Upper lobe of left lung (tissue), 6 donors: ENCODE results near the gene TNFRSF14. TPM values are rescaled to one million over a fixed set of nuclear protein-coding genes. Genes with fewer than 3 reads are reported as not detected.

ENCODE experiments used
- ATAC-seq, 2 donors: fragments of 200-7000 bp; cut with Tn5 transposase; one replicate each; pipeline ENCODE4 v1.9.1; 2022; ENCODE audit warnings: mild to moderate bottlenecking in 2 of 2, moderate library complexity in 2 of 2; ENCODE audit not compliant: low FRiP score in 2 of 2
- DNase-seq, 2 donors: peaks; one replicate each; pipeline ENCODE4 v3.0.0-alpha.2; 2019 to 2020
- H3K27ac ChIP-seq, 4 donors: fragments of 200-600 bp; sonication (generic); one replicate each; pipeline ENCODE4 v1.5.1; 2016 to 2019
- H3K27me3 ChIP-seq, 4 donors: fragments of 200-600 bp; sonication (generic); one replicate each; pipeline ENCODE4 v1.5.1; 2017 to 2019
- H3K36me3 ChIP-seq, 4 donors: fragments of 200-600 bp; sonication (generic); one replicate each; pipeline ENCODE4 v1.5.1; 2016 to 2019
- H3K4me1 ChIP-seq, 4 donors: fragments of 200-600 bp; sonication (generic); one replicate each; pipeline ENCODE4 v1.5.1; 2018 to 2019
- H3K4me3 ChIP-seq, 4 donors: fragments of 200-600 bp; sonication (generic); one replicate each; pipeline ENCODE4 v1.5.1; 2017 to 2019; ENCODE audit warnings: mild to moderate bottlenecking in 2 of 4, moderate library complexity in 1 of 4
- H3K9me3 ChIP-seq, 4 donors: fragments of 200-600 bp; sonication (generic); one replicate each; pipeline ENCODE4 v1.5.1; 2018 to 2019
- EP300 ChIP-seq, 4 donors: sonication (generic); formaldehyde crosslinking; IDR thresholded peaks; one replicate each; pipeline ENCODE4 v1.5.1; 2017; ENCODE audit warnings: antibody characterized with exemption in 4 of 4, control low read depth in 2 of 4
- POLR2A ChIP-seq, 4 donors: fragments of 450-650 bp; IDR thresholded peaks; one replicate each; pipeline ENCODE4 v1.5.1; 2016 to 2017; ENCODE audit warnings: antibody characterized with exemption in 4 of 4, mild to moderate bottlenecking in 2 of 4
- POLR2AphosphoS5 ChIP-seq, 2 donors: sonication (generic); formaldehyde crosslinking; IDR thresholded peaks; one replicate each; pipeline ENCODE4 v1.5.1; 2017; ENCODE audit warnings: antibody characterized with exemption in 2 of 2
- WGBS, 2 donors: methylation state at CpG; one replicate each; pipeline ENCODE4 v1.1.5; 2017 to 2018; 5-methylcytosine and 5-hydroxymethylcytosine counted together
- total RNA-seq, 6 donors: library from RNA; depleted of rRNA in 4 of 6; stranded (reverse); fragments of >200 nt in 4 of 6; gene quantifications; one replicate each; pipeline versions ENCODE4 v1.1.0 to v1.2.1, GENCODE V29; 2016 to 2021
- TF ChIP-seq, protein P1 (sequence below), 6 experiments: fragments of 450-650 bp in 4 of 6; fragments of 200-600 bp in 2 of 6; sonication (generic) in 2 of 6; IDR thresholded peaks; one replicate each; pipeline ENCODE4 v1.5.1; 2016 to 2019; ENCODE audit warnings: antibody characterized with exemption in 6 of 6
- donor health status: DM: no; HTN: no; CAD: no; lungs with moderate emphysema.
- donor health status: DM: no; HTN: yes; CAD: no; lungs with severe emphysema.

The TNFRSF14 gene
- total RNA-seq, 6 donors from 2014 or later, result 61.1 to 641 (median 147) TPM

DNA sequence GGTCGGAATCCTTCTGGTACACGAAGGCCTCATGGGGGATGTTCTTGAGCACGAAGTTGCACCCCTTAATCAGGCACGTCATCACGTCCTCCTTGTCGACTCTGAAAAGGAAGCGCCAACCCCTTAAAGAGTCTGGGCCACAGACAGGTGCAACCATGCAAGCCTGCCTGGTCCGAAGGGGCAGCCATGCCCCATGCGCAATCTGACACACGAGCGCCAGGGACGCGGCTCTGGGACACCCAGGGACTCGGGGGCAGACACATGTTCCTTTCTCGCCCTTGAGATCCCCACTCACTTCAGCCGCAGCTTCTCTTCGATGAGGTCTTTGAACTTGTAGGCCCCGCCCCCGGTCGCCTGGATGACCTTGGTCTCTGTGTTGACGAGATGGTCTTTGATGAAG, 35.4 kb upstream of the TNFRSF14 start:
- ATAC-seq, result no peak
- Histone ChIP-seq H3K4me1 (peaks cover 26 to 30% (median 29%) of the 10 kb centered on the region in 4 donors), H3K4me3 (no peak overlapping the region), H3K27me3 (no peaks in the 10 kb centered on the region), H3K9me3 (no peaks in the 10 kb centered on the region), H3K36me3 (peaks cover 42 to 60% (median 58%) of the 10 kb centered on the region in 4 donors), H3K27ac (no peak overlapping the region)
- DNase-seq, result peak in 1 of 2 donors; percentile 59
- TF ChIP-seq POLR2A (IDR thresholded peaks at IDR 0.05) (no peak), EP300 (IDR thresholded peaks at IDR 0.05) (no peak), POLR2AphosphoS5 (IDR thresholded peaks at IDR 0.05) (no peak)
- TF ChIP-seq, protein P1, sequence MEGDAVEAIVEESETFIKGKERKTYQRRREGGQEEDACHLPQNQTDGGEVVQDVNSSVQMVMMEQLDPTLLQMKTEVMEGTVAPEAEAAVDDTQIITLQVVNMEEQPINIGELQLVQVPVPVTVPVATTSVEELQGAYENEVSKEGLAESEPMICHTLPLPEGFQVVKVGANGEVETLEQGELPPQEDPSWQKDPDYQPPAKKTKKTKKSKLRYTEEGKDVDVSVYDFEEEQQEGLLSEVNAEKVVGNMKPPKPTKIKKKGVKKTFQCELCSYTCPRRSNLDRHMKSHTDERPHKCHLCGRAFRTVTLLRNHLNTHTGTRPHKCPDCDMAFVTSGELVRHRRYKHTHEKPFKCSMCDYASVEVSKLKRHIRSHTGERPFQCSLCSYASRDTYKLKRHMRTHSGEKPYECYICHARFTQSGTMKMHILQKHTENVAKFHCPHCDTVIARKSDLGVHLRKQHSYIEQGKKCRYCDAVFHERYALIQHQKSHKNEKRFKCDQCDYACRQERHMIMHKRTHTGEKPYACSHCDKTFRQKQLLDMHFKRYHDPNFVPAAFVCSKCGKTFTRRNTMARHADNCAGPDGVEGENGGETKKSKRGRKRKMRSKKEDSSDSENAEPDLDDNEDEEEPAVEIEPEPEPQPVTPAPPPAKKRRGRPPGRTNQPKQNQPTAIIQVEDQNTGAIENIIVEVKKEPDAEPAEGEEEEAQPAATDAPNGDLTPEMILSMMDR (IDR thresholded peaks at IDR 0.05), result no peak
- 93 to 98% methylated on average over 11 to 21 of the region's 21 CpGs for WGBS, 2 donors

DNA sequence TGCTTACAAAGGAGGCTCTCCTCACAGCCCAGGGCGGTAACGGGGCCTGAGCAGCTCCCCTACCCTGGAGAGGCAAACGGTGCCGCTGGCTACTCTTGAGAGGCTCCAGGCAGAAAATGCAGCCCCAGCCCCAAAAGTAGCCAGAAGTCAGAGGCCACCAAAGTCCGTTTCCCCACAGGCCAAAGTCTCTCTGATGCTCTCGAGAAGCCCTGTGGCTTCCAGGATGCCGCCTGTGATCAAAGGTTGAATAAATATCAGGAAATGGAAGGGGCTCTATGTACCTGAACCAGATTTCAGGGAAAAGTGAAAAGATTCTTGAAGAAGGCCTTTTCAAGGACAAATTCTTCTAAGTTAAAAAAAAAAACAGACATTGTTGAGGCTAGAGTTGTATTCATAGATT, 33.9 kb upstream of the TNFRSF14 start:
- H3K4me1 ChIP-seq, result peaks cover 33 to 38% (median 36%) of the 10 kb centered on the region in 4 donors
- 91 to 96% methylated on average over 7 of the region's 7 CpGs for WGBS, 2 donors
- H3K36me3 ChIP-seq, result peaks cover 38 to 46% (median 45%) of the 10 kb centered on the region in 4 donors
- DNase-seq (peak in 1 of 2 donors; percentile 25), ATAC-seq (no peak)
- H3K9me3 ChIP-seq, result no peaks in the 10 kb centered on the region
- TF ChIP-seq, protein P1 (IDR thresholded peaks at IDR 0.05), result no peak
- TF ChIP-seq EP300 (IDR thresholded peaks at IDR 0.05), result no peak
- TF ChIP-seq POLR2AphosphoS5 (IDR thresholded peaks at IDR 0.05), result no peak
- TF ChIP-seq POLR2A (IDR thresholded peaks at IDR 0.05), result no peak
- no peak overlapping the region for H3K27ac ChIP-seq
- H3K27me3 ChIP-seq, result no peaks in the 10 kb centered on the region
- H3K4me3 ChIP-seq, result no peak overlapping the region

DNA sequence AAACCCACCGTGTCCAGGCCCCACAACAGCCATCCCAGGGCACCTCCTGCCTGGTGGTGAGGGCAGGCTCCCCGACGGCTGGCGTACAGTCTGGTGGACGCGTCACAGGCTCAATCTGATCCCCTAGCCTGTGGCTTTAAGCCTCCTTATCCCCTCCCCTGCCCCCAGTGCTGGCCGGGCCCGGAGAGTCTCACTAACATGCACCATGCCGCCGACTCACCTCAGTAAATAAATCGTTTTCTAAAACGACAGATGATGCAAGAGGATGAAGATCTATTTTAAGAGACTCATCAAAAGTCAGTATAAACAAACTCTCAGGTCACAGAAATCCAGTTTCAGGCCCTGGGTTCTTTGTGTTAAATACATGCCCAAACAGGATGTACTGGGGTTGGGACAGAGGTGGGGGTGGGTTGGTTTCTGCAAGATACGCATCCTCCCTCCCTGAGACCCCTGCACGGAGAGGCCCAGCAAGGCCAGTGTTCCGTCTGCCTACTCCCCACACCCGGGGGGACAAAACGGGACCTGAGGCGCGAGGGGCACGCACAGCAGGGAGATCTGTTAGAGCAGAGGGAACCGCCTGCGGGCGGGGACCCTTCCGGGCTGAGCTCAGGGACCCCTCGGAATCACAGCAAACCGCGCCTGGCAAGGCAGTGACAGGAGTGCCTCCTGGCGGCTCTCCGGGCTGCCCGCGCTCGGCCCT, 32.8 kb upstream of the TNFRSF14 start:
- H3K36me3 ChIP-seq, result peaks cover 28 to 34% (median 34%) of the 10 kb centered on the region in 4 donors
- TF ChIP-seq EP300 (IDR thresholded peaks at IDR 0.05) (no peak), POLR2A (IDR thresholded peaks at IDR 0.05) (no peak), POLR2AphosphoS5 (IDR thresholded peaks at IDR 0.05) (no peak)
- TF ChIP-seq, protein P1 (IDR thresholded peaks at IDR 0.05), result no peak
- H3K27me3 ChIP-seq, result peaks cover 0 to 2% (median under 1%) of the 10 kb centered on the region in 4 donors
- H3K9me3 ChIP-seq, result no peaks in the 10 kb centered on the region
- H3K4me1 ChIP-seq, result peaks cover 35 to 46% (median 43%) of the 10 kb centered on the region in 4 donors
- H3K4me3 ChIP-seq, result peak overlapping the region in 1 of 4 donors; percentile 80
- 58 to 65% methylated on average over 15 to 32 of the region's 32 CpGs for WGBS, 2 donors
- H3K27ac ChIP-seq, result peak overlapping the region in 3 of 4 donors; percentile 46 to 54 (median 51)
- no peak for ATAC-seq
- peak in 1 of 2 donors; percentile 76 for DNase-seq

DNA sequence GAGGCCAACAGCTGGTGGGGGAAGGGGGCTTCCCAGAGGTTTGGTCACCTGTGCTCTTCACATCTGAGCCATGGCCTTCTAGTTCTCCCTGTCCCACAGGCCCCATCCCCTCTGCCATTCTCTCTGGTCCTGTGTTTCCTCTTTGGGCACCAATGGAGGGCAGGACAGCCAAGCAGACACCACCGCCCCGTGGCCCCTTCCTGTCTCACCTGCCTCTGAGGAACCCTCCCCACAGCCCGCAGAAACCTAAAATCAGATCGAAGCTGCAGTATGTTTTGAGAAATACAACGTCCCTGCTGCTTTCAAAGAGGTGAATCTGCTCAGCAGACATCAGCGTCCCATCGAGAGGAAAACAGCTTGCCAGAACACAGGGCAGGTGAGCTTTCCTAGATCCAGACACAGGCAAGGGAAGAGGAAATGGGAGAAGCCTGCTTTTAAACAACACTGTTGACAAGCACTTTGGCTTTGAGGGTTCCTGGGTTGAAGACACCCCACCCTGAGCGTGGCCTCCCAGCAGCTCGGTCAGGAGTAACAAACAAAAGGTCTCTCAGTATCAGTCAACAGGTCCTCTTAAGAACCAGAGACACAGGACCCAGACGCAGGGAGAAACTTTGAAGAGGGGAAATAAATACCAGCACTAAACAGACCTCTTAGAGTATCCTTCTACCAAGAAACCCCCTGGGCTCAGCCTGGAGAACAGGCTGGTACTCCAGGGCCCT, 32.1 kb upstream of the TNFRSF14 start:
- 56 to 71% methylated on average over 10 of the region's 10 CpGs for WGBS, 2 donors
- peaks cover 21 to 27% (median 27%) of the 10 kb centered on the region in 4 donors for H3K36me3 ChIP-seq
- no peak for TF ChIP-seq POLR2AphosphoS5 (IDR thresholded peaks at IDR 0.05)
- no peak for TF ChIP-seq EP300 (IDR thresholded peaks at IDR 0.05)
- TF ChIP-seq POLR2A (IDR thresholded peaks at IDR 0.05), result no peak
- TF ChIP-seq, protein P1 (IDR thresholded peaks at IDR 0.05), result no peak
- H3K27ac ChIP-seq, result peak overlapping the region in 3 of 4 donors; percentile 32 to 51 (median 46)
- DNase-seq, result no peak
- H3K4me3 ChIP-seq, result peak overlapping the region in 2 of 4 donors; percentile 80 to 96
- no peaks in the 10 kb centered on the region for H3K9me3 ChIP-seq
- peaks cover 0 to 7% (median 2%) of the 10 kb centered on the region in 4 donors for H3K27me3 ChIP-seq
- no peak for ATAC-seq
- H3K4me1 ChIP-seq, result peaks cover 41 to 53% (median 50%) of the 10 kb centered on the region in 4 donors
